Measurements from ENCODE around the gene BRD4. TPM values are rescaled to one million over a fixed set of nuclear protein-coding genes. Genes with fewer than 3 reads are reported as not detected.
A peak's percentile ranks its signal among the peaks of the same experiment; 100 is the strongest.

The BRD4 gene
- total RNA-seq, 1 donor from 2014 or later: 136 TPM

DNA sequence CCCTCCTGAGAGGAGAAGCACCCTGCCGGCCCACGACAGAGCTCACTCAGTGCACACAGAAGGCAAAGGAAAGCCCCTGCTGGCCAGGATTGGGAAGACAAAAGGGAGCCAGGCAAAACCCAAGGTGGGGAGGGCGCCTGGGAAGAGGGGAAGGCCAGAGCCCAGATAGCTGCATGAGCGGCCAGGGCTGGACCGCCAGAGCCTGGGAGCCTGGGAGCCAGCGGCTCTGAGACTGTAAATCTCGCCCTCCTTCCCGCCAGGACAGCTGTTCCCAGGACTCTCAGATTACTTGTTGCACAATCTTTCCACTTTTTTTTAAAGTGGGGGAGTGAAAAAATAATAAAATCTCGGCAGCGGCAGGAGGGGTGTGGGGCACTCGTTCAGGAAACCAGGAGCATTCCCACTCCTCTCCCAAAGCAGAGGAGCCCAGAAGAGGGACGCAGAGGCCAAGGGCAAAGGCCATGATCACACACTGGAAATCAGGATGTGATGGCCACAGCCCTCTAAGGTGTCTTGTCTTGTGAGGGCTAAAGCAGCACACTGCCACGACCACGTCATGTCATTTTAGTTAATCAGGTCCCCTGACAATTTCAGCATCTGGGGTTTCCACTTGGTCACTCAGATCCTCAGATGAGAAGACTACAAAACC is 80.5 kb downstream of the BRD4 start:
- Mint-ChIP-seq H3K4me1 (ENCODE audit: unreplicated experiment) (peaks cover 4% of the 10 kb centered on the region), H3K27me3 (ENCODE audit: unreplicated experiment) (peaks cover 7% of the 10 kb centered on the region), H3K9me3 (ENCODE audit: unreplicated experiment) (no peaks in the 10 kb centered on the region), H3K36me3 (ENCODE audit: low read depth, unreplicated experiment) (peaks cover 48% of the 10 kb centered on the region), H3K27ac (ENCODE audit: unreplicated experiment) (peak overlapping the region; percentile 84), H3K4me3 (ENCODE audit: unreplicated experiment) (peak overlapping the region; percentile 59)
- DNase-seq (ENCODE audit: low spot score): peak; percentile 63
- TF ChIP-seq, protein P1, sequence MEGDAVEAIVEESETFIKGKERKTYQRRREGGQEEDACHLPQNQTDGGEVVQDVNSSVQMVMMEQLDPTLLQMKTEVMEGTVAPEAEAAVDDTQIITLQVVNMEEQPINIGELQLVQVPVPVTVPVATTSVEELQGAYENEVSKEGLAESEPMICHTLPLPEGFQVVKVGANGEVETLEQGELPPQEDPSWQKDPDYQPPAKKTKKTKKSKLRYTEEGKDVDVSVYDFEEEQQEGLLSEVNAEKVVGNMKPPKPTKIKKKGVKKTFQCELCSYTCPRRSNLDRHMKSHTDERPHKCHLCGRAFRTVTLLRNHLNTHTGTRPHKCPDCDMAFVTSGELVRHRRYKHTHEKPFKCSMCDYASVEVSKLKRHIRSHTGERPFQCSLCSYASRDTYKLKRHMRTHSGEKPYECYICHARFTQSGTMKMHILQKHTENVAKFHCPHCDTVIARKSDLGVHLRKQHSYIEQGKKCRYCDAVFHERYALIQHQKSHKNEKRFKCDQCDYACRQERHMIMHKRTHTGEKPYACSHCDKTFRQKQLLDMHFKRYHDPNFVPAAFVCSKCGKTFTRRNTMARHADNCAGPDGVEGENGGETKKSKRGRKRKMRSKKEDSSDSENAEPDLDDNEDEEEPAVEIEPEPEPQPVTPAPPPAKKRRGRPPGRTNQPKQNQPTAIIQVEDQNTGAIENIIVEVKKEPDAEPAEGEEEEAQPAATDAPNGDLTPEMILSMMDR (IDR thresholded peaks at IDR 0.05; ENCODE audit: unreplicated experiment): no peak

DNA sequence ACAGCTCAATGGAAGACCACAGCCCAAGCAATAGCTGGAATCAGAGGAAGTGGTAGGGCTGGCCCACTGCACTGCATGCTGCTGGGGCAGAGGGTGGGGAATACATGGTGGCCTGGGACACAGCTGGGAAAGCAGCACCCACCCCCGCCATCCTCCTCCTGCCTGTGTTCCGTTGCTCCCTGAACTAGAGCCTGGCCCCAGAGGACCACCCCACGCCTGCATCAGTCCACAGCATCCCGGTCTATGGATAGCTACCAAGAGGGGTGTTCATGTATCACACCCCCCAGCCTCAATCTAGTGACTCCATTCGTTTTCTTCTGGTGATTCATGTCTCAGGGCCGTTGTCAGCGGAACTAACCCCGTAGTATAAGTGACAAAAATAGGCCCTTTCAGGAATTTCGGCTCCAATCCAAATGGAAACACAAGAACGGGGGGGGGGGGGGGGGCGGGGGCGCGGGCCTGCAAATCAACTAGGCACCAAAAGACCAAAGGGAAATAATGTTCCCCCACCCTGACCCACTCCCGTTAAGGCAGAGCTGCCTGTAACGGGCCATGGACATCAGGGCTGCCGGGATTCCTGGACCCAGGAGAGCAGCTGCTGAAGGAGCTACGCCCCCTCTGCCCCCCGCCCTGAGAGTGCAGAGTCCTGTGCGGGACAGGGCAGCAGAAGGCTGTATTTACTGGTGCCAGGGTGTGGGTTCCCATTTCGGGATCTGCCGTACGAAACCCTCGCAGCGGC is 81.2 kb downstream of the BRD4 start:
- TF ChIP-seq, protein P1 (IDR thresholded peaks at IDR 0.05; ENCODE audit: unreplicated experiment): no peak
- H3K27me3 Mint-ChIP-seq (ENCODE audit: unreplicated experiment): peaks cover 12% of the 10 kb centered on the region
- H3K36me3 Mint-ChIP-seq (ENCODE audit: low read depth, unreplicated experiment): peaks cover 45% of the 10 kb centered on the region
- no peak overlapping the region for H3K27ac Mint-ChIP-seq (ENCODE audit: unreplicated experiment)
- H3K4me3 Mint-ChIP-seq (ENCODE audit: unreplicated experiment): no peak overlapping the region
- DNase-seq (ENCODE audit: low spot score): no peak
- peaks cover 4% of the 10 kb centered on the region for H3K4me1 Mint-ChIP-seq (ENCODE audit: unreplicated experiment)
- H3K9me3 Mint-ChIP-seq (ENCODE audit: unreplicated experiment): no peaks in the 10 kb centered on the region

DNA sequence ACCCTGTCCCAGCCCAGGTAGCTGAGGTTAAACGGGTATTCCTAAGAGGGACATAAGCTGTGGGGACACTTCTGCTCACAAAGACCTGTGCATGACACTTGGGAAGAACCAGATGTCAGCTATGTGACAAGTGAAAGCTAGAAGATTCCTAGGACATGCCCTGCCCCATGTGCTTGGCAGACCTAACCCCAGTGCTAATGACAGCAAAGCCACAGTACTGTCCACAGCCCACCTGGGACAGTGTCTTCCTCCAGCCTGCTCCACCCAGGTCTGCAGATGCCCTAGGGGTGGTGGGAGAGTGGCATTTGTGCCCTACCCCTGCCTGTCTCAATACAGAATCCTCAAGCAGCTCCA is 81.7 kb downstream of the BRD4 start:
- H3K27me3 Mint-ChIP-seq (ENCODE audit: unreplicated experiment): peaks cover 15% of the 10 kb centered on the region
- peaks cover 4% of the 10 kb centered on the region for H3K4me1 Mint-ChIP-seq (ENCODE audit: unreplicated experiment)
- no peak overlapping the region for H3K27ac Mint-ChIP-seq (ENCODE audit: unreplicated experiment)
- H3K9me3 Mint-ChIP-seq (ENCODE audit: unreplicated experiment): no peaks in the 10 kb centered on the region
- DNase-seq (ENCODE audit: low spot score): no peak
- TF ChIP-seq, protein P1 (IDR thresholded peaks at IDR 0.05; ENCODE audit: unreplicated experiment): no peak
- no peak overlapping the region for H3K4me3 Mint-ChIP-seq (ENCODE audit: unreplicated experiment)
- peaks cover 45% of the 10 kb centered on the region for H3K36me3 Mint-ChIP-seq (ENCODE audit: low read depth, unreplicated experiment)

DNA sequence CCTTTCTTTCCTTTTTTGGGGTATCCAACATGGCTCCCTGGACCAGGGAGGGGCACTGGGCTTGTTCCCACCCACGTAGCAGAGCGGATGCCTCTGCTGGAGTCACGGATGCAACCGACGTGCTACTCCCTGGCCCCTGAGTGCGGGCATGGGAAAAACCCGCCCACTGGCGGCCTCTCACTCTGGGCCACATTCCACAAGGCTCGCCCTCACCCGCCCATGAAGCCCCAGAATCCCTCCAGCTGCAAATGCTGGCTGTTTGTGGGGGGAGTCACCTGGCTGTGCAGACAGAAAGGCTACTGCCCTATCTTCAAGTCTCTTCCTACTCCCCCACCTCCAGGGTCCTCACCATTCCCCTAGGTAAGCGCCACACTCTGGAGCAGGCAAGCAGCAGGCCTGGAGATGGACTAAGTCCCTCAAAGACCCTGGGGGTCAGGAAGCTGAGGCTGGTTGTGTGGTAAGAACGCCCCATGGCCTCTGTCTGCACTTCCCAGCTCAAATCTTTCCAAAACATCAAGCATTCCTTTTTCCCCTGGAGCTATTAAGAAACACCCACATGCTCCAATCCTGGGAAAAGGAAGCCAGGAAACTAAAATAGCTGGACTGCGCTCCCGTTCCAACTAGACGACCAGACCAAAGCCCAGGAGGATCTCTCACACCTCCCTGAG is 82.2 kb downstream of the BRD4 start:
- no peak overlapping the region for H3K27ac Mint-ChIP-seq (ENCODE audit: unreplicated experiment)
- peaks cover 45% of the 10 kb centered on the region for H3K36me3 Mint-ChIP-seq (ENCODE audit: low read depth, unreplicated experiment)
- DNase-seq (ENCODE audit: low spot score): no peak
- no peak overlapping the region for H3K4me3 Mint-ChIP-seq (ENCODE audit: unreplicated experiment)
- H3K9me3 Mint-ChIP-seq (ENCODE audit: unreplicated experiment): no peaks in the 10 kb centered on the region
- H3K27me3 Mint-ChIP-seq (ENCODE audit: unreplicated experiment): peaks cover 17% of the 10 kb centered on the region
- peaks cover 4% of the 10 kb centered on the region for H3K4me1 Mint-ChIP-seq (ENCODE audit: unreplicated experiment)
- TF ChIP-seq, protein P1 (IDR thresholded peaks at IDR 0.05; ENCODE audit: unreplicated experiment): no peak

DNA sequence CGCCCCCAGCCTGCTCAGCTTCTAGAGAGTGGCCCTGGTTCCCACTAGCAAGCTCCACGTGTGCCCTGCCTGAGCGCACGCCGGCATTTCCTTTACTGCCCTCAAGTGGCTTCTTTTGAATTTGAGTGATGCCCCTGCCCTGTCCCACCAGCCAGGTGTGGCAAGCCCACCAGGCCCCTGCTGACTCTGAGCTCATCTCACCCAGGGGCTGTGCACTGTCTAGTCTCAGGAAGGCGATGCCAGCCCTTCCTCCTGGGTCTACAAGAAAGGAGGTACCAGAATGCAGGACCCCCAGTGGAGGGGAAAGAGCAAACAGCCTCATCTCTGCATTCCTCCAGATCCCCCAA is 82.8 kb downstream of the BRD4 start:
- peaks cover 49% of the 10 kb centered on the region for H3K36me3 Mint-ChIP-seq (ENCODE audit: low read depth, unreplicated experiment)
- H3K27ac Mint-ChIP-seq (ENCODE audit: unreplicated experiment): no peak overlapping the region
- H3K27me3 Mint-ChIP-seq (ENCODE audit: unreplicated experiment): peaks cover 20% of the 10 kb centered on the region
- H3K4me1 Mint-ChIP-seq (ENCODE audit: unreplicated experiment): peaks cover 4% of the 10 kb centered on the region
- TF ChIP-seq, protein P1 (IDR thresholded peaks at IDR 0.05; ENCODE audit: unreplicated experiment): no peak
- no peak overlapping the region for H3K4me3 Mint-ChIP-seq (ENCODE audit: unreplicated experiment)
- no peaks in the 10 kb centered on the region for H3K9me3 Mint-ChIP-seq (ENCODE audit: unreplicated experiment)
- DNase-seq (ENCODE audit: low spot score): no peak
